Measurements from ENCODE around the gene PLCH2. TPM values are rescaled to one million over a fixed set of nuclear protein-coding genes. Genes with fewer than 3 reads are reported as not detected.

Gene PLCH2
- total and polyA plus RNA-seq, 2 donors (not counting 1 experiment from before 2014, with no cell fraction given) = 20.0 to 34.9 TPM

DNA sequence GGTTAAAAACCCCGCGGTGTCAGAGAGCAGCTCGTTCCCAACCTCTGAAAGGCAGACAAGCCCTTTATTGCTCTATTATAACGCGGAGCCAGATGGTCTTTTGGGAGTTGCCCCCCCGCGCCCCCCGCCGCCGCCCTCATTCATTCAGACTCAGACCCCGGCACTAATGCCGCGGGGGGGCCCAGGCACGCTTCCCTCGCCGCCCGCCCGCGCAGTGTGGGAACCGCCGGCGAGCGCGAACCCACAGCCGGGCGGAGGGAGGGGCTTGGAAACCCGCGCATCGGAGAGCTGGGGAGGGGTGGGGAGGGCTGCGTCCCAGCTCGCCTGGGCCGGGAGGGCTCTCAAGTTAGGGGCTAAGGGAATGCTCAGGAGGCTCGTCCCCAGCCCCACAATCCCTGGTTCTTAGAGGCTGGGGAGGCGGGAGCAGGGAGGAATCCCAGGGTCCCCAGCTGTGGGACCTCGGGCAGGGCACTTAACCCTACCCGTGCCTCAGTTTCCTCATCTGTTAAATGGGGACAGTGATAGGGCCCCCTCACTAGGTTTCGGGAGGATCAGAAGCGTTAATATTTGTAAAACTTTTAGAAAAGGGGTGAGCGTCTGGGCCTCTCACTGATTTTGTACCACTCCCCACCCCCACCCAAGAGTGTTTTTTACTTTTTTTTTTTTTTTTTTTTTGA, 64.9 kb downstream of the PLCH2 start:
- H3K27me3 Mint-ChIP-seq = peaks cover 10% of the 10 kb centered on the region
- Histone ChIP-seq H3K79me2 (ENCODE audit: control insufficient read depth, insufficient read depth, low read length) (no peaks in the 10 kb centered on the region), H3K9ac (ENCODE audit: low read length) (no peak overlapping the region), H3K4me3 (ENCODE audit: control extremely low read depth in 1 of 5, extremely low read depth in 1 of 5, insufficient read depth in 1 of 5, low read depth in 2 of 5, low read length in 4 of 5) (no peak overlapping the region), H3K9me3 (ENCODE audit: control extremely low read depth in 1 of 3, control insufficient read depth in 2 of 3, insufficient read depth in 1 of 3, low read length in 2 of 3) (peaks cover 0 to 5% (median 0%) of the 10 kb centered on the region in 3 donors), H3K4me1 (ENCODE audit: control insufficient read depth in 2 of 2, insufficient read depth in 2 of 2, low read length in 2 of 2) (peaks cover 4 to 11% of the 10 kb centered on the region in 2 donors), H4K20me1 (ENCODE audit: control insufficient read depth, insufficient read depth, low read length, poor library complexity, severe bottlenecking) (no peaks in the 10 kb centered on the region), H2AFZ (ENCODE audit: insufficient read depth, low read depth, low read length, poor library complexity, severe bottlenecking) (no peak overlapping the region), H3K36me3 (replicated peaks in 1 of 2; ENCODE audit: control extremely low read depth in 1 of 2, control insufficient read depth in 1 of 2, extremely low read depth in 1 of 2, insufficient read depth in 2 of 2, low read length in 1 of 2) (no peaks in the 10 kb centered on the region), H3K27ac (ENCODE audit: low read length in 2 of 2) (no peak overlapping the region), H3K27me3 (replicated peaks in 1 of 4; ENCODE audit: control extremely low read depth in 1 of 4, control insufficient read depth in 3 of 4, insufficient read depth in 4 of 4, low read length in 3 of 4) (peaks cover 0 to 30% (median 4%) of the 10 kb centered on the region in 4 experiments), H3K4me2 (replicated peaks; ENCODE audit: low read depth, low read length, poor library complexity, severe bottlenecking) (peak overlapping the region; percentile 19)
- TF ChIP-seq, protein P1, sequence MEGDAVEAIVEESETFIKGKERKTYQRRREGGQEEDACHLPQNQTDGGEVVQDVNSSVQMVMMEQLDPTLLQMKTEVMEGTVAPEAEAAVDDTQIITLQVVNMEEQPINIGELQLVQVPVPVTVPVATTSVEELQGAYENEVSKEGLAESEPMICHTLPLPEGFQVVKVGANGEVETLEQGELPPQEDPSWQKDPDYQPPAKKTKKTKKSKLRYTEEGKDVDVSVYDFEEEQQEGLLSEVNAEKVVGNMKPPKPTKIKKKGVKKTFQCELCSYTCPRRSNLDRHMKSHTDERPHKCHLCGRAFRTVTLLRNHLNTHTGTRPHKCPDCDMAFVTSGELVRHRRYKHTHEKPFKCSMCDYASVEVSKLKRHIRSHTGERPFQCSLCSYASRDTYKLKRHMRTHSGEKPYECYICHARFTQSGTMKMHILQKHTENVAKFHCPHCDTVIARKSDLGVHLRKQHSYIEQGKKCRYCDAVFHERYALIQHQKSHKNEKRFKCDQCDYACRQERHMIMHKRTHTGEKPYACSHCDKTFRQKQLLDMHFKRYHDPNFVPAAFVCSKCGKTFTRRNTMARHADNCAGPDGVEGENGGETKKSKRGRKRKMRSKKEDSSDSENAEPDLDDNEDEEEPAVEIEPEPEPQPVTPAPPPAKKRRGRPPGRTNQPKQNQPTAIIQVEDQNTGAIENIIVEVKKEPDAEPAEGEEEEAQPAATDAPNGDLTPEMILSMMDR (IDR thresholded peaks at IDR 0.05) = no peak
- ChIA-PET POLR2A (interaction anchor here (0.6 to 1.0 kb wide), 2 partner anchors 15 to 58 kb away, joined by 3 to 4 read pairs; partner anchors contain the start of gene PANK4), CTCF (no interaction called here)
- no peak overlapping the region for H3K27ac Mint-ChIP-seq
- DNase-seq (peak; percentile 23), ATAC-seq (ENCODE audit: low read depth) (no peak)
- H3K4me3 Mint-ChIP-seq = no peak overlapping the region
- H3K4me1 Mint-ChIP-seq = peaks cover 2% of the 10 kb centered on the region
- 7% methylated on average over 30 of the region's 39 CpGs for WGBS (ENCODE audit: insufficient coverage)
- no peaks in the 10 kb centered on the region for H3K9me3 Mint-ChIP-seq (ENCODE audit: insufficient read depth)
- intact Hi-C loops (cut with micrococcal nuclease) = no loop called here

DNA sequence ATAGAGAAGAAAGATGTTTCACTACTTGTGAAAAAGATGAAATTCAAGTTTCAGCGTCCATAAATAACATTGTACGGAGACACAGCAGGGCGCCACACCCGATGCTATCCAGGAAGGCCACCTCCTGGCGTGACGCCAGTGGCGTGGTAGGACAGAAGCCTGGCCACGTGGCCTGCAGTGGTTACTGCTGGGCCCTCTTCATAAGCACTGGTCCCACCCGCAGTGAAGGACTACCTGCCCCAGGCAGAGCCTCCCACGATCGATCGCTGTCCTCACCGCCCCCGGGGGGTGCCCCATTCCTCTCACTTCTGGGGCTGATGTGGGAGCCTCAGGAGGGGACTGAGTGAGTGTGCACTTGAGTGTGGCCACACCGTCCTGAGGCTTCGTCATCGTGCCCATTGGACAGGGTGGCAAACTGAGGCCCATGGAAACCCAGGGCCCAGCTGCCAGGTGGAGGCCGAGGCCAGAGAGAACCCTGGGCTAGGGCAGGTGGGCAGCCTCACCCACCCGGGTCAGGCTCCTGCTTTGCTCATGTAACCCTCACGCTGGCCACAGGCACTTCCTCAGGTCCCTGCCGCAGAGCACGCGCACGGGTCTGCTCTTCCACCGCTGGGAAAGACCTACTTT, 65.6 kb downstream of the PLCH2 start:
- WGBS (ENCODE audit: insufficient coverage) = 83% methylated on average over 25 of the region's 25 CpGs
- no peak overlapping the region for H2AFZ ChIP-seq (ENCODE audit: insufficient read depth, low read depth, low read length, poor library complexity, severe bottlenecking)
- peak overlapping the region; percentile 26 for H3K27ac Mint-ChIP-seq
- peaks cover 6% of the 10 kb centered on the region for H3K27me3 Mint-ChIP-seq
- H3K27me3 ChIP-seq (replicated peaks in 1 of 4; ENCODE audit: control extremely low read depth in 1 of 4, control insufficient read depth in 3 of 4, insufficient read depth in 4 of 4, low read length in 3 of 4) = peaks cover 0 to 29% (median 4%) of the 10 kb centered on the region in 4 experiments
- TF ChIP-seq, protein P1 (IDR thresholded peaks at IDR 0.05) = no peak
- no peak for TF ChIP-seq EZH2 (IDR thresholded peaks at IDR 0.05; ENCODE audit: borderline replicate concordance, insufficient read depth, low read depth, low read length, poor library complexity, severe bottlenecking)
- peaks cover 0 to 5% (median 0%) of the 10 kb centered on the region in 3 donors for H3K9me3 ChIP-seq (ENCODE audit: control extremely low read depth in 1 of 3, control insufficient read depth in 2 of 3, insufficient read depth in 1 of 3, low read length in 2 of 3)
- CTCF ChIA-PET = no interaction called here
- H3K4me3 ChIP-seq (ENCODE audit: control extremely low read depth in 1 of 5, extremely low read depth in 1 of 5, insufficient read depth in 1 of 5, low read depth in 2 of 5, low read length in 4 of 5) = no peak overlapping the region
- DNase-seq = peak; percentile 27
- no peak overlapping the region for H3K4me3 Mint-ChIP-seq
- no peak for ATAC-seq (ENCODE audit: low read depth)
- no peaks in the 10 kb centered on the region for H3K79me2 ChIP-seq (ENCODE audit: control insufficient read depth, insufficient read depth, low read length)
- H3K9ac ChIP-seq (ENCODE audit: low read length) = no peak overlapping the region
- POLR2A ChIA-PET = no interaction called here
- H3K4me1 Mint-ChIP-seq = peaks cover 2% of the 10 kb centered on the region
- no peaks in the 10 kb centered on the region for H3K36me3 ChIP-seq (replicated peaks in 1 of 2; ENCODE audit: control extremely low read depth in 1 of 2, control insufficient read depth in 1 of 2, extremely low read depth in 1 of 2, insufficient read depth in 2 of 2, low read length in 1 of 2)
- H3K4me2 ChIP-seq (replicated peaks; ENCODE audit: low read depth, low read length, poor library complexity, severe bottlenecking) = no peak overlapping the region
- H3K4me1 ChIP-seq (ENCODE audit: control insufficient read depth in 2 of 2, insufficient read depth in 2 of 2, low read length in 2 of 2) = peaks cover 4 to 11% of the 10 kb centered on the region in 2 donors
- intact Hi-C loops (cut with micrococcal nuclease) = no loop called here
- no peak overlapping the region for H3K27ac ChIP-seq (ENCODE audit: low read length in 2 of 2)
- H4K20me1 ChIP-seq (ENCODE audit: control insufficient read depth, insufficient read depth, low read length, poor library complexity, severe bottlenecking) = peaks cover 5% of the 10 kb centered on the region
- no peaks in the 10 kb centered on the region for H3K9me3 Mint-ChIP-seq (ENCODE audit: insufficient read depth)

All from B cell (primary cell).